GM18873 (cell line): ENCODE data around the gene PLK2.

Experiments used
- ATAC-seq: cut with Tn5 transposase; IDR thresholded peaks from one replicate; pipeline ENCODE4 v1.9.1; 2021; ENCODE audit warnings: mild to moderate bottlenecking, moderate library complexity, moderate number of reproducible peaks; ENCODE audit not compliant: unreplicated experiment, low FRiP score

The PLK2 gene

DNA sequence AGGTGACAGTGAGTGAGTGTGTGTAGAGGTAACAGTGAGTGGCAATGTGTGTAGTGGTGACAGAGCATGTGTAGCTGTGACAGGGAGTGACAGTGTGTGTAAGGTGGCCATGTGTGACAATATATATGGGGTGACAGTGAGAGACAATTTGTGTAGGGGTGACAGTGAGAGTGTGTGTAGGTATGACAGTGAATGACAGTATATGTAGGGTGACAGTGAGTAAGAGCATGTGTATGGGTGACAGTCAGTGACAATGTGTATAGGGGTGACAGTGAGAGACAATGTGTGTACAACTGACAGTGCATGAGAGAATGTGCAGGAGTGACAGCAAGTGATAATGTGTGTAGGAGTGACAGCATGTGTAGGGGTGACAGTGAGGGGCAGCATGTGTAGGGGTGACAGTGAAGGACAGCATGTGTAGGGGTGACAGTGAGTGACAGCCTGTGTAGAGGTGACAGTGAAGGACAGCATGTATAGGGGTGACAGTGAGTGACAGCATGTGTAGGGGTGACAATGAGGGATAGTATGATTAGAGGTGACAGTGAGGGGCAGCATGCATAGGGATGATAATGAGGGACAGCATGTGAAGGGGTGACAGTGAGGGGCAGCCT, 21.3 kb upstream of the PLK2 start:
- ATAC-seq = no peak

DNA sequence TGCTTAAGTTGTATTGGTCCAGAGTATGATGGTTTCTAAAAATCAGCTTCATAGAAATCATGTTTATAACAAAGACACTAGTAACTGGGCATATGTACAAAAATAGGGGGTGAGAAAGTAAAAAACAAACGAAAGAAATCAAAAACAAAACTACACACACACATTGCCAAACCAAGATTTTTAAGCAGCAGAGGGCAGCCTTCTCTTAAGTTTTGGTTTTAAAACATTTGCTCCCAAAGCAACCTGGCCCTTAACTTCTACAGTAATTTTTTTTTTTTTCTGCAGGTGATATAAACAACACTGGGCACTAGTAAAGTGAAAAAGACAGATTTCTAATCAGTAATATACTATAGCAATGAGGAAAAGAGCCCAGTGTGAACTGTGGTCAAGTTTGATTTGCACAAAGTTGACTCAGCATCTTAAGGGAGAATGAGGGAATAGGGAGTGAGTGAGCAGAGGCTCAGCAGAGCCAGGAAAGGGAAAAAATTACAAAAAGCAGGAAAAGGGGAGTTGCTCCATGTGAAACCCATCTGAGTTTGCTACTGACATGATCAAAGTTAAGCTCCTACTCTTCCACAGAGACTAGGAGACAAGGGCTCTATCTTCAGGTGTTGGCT, 18.0 kb upstream of the PLK2 start:
- ATAC-seq = no peak

DNA sequence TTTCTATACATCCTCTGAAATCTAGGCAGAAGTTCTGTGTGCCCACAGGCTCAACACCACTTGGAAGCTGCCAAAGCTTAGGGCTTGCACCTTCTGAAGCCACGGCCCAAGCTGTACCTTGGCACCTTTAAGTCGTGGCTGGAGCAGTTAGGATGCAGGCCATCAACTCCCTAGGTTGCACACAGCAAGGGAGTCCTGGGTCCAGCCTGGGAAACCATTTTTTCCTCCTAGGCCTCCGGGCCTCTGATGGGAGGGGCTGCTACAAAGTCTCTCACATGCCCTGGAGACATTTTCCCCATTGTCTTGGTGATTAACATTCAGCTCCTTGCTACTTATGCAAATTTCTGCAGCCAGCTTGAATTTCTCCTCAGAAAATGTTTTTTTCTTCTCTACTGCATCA, 15.5 kb upstream of the PLK2 start:
- ATAC-seq = no peak

DNA sequence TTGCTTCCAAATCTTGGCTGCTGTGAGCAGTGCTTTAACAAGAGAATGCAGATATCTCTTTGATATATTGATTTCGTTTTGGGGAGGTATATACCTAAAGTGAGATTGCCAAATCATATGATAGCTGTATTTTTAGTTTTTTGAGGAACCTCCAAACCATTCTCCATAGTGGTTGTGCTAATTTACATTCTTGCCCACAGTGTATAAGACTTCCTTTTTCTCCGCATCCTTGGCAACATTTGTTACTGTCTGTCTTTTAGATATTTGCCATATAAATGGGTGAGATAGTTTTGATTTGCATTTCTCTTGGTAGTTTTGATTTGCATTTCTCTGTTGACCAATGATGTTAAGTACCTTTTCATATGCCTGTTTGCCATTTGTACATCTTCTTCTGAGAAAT, 10.0 kb upstream of the PLK2 start:
- no peak for ATAC-seq

DNA sequence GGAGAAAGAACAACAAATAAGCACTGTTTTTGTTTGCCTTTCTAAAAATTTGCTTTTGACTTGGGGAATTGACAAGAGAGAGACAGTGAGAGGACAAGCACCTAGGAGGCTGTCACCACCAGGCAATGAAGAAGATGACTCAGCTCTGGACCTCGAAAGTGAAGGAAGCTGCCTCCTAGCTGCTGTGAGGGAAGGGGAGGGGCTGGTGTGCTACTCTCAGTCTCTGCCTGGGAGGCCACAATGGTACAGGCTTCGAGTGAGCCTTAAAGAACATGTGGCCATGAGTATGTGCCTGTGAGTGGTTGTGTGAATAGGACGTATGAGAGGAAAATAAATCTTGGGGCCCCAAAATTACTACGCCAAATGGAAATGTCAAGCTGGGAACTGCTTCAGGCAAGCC, 7.1 kb upstream of the PLK2 start:
- ATAC-seq = peak; percentile 94

DNA sequence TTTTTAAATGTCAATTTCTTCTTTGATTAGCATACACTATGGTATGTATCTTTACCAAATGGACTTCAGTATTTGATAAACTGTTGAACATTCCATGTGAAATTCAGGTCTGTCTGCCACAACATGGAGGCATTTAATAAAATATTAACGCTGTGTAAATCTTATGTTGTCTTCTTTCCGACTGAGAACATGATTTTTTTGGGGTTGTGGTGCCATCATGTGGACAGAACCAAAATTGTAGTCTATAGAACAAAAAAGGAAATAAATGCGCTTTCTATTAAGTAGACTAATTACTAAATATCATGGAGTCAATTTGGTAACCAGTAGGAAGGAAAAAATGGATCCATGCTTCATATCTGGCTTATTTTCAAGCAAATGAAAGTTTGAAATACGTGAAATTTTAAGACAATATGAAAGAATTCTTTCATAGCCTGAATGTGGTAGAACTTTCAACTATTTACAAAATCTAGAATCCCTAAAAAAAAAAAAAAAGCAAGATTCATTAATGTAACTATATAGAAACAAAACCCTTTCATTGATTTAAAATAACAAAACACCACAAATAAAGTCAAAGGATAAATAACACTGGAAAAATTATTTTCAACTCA, 2.8 kb upstream of the PLK2 start:
- no peak for ATAC-seq

DNA sequence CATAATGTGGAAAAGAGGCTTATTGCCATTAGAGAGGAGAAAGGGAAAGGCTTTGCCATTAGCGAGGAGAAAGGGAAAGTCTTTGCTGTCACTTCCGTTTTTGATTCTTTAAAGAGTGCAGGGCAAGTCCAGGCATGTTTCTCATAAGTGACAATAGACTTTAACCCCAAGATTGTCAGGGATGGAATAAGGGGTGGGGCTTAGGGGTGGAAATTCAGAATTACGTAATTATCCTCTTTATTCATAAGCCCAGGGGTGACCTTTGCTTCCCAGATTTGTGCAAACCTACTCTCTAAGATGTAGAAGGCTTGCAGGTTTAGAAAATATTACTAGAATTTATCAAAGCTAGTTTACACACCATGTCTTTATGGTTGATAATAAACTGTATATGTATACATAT, 2.3 kb upstream of the PLK2 start:
- no peak for ATAC-seq

DNA sequence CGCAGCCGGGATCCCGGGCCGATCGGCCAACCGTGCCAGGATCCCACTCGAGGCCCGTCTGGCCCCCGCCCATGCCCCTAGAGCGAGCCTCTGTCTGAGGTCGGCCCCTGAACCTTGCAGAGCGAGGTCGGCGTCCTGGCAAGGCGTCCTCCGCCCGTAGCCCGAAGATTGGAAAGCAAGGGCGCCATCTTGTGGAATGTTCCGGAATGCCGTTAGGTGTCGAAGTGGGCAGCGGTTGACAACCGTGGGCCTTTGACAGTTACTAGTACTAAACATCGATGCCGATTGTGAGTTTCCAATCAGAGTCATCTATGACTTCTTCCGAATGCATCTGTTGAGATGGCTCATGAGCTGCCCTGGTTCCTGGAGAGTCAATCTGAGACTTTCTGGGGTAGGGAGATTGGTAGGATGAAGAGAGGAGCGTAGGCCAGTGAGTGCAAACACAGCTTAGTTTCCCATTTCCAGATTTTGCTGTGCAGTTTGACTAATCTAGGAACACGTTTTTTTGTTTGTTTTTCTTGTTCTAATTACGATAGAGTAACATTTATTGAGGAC, 923 bp upstream of the PLK2 start:
- ATAC-seq = peak; percentile 74

DNA sequence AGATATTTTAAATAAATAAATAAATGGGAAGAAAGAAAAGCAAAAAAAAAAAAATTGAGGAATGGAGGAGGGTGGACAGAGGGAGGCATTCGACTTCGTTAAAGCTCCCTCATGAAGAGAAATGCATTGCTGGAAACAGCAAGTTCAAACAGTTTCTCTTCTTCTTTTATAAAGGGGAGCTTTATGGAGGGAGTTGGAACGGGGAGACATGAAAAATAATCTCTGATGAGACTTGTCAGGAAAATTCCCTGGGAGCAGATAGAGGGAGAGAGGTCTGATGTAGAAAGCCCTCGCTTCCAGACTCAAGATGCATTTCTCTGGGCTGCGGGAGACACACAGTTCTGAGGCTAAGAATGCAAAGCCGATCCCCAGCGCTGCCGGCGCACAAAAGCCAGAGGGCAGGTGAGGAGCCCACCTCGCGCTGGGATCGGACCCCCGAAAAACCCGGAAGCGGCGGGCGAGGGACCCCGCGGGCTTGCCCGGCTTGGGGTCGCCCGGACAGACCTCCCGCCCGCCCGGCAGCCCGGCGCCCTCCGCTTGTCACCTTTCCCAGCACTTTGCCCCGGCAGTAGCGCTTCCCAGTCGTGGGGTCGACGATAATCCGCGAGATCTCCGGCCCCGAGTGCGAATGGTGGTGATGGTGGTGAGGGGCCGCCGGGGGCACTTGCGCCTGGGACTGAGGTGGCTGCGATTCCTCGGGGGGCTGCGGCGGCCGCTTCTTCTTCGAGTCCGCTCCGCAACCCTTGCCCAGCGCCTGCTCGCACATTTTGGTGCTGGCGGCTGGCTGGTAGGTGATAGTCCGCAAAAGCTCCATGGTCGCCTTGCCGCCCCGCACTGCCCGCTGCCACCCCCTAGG, 512 bp downstream of the PLK2 start:
- no peak for ATAC-seq

DNA sequence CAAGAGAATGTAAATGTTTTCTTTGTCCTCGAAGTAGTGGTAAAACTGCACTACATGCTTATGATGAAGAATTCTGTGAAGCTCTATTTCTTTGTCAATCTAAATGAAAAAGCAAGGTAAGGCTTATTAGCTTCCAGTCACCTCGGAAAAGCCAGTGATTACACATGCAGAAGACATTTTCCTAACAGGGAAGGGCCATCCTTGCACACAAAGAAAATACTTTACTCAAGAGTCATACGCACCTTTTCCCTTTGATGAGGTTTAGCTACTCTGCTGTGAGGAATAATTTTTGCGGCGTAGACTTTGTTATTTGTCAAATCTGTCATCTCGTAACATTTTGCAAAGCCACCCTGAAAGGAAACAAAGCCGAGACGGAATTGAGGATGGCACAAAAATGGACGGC, 1.1 kb downstream of the PLK2 start:
- no peak for ATAC-seq

DNA sequence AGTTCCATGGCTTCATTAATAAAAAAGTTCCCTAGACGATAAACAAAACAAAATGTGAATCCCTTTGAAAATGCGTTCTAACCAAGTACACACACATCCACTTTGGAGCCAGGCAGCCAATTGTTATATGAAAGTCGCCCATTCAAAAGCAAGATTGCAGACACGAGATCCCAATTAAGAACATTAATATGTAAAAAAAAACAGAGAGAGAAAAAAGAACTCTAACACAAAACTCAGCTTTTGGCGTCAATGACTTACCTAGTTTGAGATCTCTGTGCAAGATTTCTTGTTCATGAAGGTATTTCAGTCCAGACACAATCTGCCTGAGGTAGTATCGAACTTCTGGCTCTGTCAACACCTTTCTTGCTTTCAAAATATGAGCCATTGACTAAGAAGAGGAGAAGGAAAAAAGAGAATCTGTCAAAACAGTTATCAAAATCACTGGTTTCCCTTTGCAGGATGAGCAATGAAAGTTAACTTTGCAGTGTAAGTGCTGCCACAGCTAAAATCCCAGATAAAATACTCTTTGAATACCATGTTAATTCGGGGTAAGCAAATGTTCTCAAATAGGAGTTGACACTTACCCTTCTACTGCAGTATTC, 1.6 kb downstream of the PLK2 start:
- ATAC-seq = no peak

DNA sequence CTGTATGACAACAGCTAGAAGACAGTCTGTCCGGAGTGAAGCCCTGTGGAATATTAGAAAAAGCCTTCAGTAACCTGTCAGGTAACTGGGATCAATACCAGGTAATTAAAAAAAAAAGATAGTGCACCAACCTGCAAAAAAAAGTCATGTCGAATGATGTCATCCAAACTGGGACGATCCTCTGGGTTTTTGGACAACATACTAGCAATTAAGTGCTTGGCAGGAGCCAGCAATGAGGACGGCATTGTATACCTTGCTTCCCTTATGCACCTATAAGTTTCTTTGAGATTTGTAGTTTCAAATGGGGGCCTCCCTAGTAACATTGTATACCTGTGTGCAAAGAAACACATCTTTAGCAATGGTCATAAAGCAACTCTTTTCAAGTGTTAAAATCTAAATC, 2.8 kb downstream of the PLK2 start:
- ATAC-seq = no peak

DNA sequence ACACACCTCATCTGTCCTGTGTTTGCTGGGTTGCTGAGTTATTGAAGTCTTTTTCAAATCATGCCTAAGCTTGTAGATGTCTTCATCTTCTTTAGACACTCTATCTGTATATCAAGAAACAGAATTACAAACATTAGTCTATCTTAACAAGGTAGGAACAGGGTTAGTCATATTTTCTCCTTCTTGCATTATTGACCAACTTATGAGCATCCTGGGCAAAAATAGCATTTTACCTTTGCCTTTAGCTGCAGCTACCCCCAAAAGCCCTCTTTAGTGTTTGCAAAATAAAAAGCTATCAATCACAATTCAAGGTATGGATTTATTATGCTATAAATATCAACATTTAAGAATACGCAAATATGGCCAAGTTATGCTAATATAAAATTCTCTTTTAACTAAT, 3.4 kb downstream of the PLK2 start:
- no peak for ATAC-seq

DNA sequence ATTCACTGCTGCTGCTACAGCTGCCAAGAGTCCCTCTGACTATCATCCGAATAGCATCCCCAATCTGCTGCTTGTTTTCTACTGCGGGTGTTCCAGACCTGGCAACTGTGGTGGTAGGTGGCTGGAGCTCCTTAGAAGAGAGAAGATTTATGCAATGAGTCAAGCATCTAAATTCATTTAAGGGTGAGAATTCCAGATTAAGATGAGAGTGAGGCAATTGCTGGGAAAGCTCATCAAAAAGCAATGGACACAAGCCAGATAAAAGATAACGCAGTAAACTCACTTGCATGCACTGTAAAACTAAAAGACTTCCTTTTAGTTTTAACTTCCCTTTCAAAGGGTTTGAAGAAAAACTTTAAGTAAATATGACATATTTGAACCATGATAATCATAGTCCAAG, 3.9 kb downstream of the PLK2 start:
- no peak for ATAC-seq

DNA sequence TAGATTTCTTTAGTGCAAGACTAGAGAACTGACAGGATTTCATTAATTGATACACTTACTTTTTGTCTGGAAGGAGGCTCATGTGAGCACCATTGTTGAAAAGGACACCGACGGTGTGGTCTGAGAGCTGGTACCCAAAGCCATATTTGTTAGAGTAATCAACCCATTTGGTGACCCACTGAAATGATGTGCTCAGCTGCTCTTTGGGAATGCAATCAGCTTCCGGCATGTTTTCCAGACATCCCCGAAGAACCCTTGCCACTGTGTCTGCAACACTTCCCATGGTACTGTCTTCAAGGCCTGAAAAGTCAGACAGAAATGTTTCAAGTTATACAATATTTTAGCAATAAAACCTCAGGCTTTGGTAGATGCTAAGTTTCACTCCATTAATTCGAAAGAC, 4.4 kb downstream of the PLK2 start:
- no peak for ATAC-seq

DNA sequence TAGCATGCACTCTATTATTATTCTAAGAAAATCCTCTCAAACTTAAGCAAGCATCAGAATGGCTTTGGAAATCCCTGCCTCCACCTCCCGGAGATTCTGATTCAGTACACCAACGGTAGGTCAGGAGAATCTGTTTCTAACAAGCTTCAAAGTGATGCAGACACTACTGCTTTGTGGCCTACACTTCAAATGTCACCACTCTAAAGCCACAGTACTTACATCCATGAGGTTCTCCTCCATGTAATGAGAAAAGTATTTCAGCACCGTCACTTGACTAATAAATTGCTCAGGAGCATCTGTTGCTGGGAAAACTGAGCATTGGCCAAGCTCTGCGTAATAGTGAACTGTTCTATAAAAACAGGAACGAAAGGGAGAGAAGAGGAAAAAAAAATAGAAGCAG, 4.8 kb downstream of the PLK2 start:
- ATAC-seq = no peak

DNA sequence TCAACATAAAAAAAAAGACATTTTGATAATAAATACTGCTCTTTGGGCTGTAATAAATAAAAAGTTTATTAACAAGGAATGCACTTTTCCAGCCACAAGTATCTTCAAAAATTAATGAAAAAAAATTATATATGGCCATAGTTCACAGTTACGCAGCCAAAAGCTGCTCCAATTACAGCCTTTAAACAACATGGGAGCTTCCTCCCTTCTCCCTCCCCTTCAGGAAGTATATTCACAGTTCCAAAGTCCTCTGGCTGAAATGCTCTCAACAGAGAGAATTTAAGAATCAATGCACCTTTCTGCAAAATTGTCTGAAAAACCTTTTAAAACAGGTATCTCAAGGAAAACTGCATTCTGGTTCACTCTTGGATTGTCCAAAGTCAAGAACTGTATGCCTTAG, 5.9 kb downstream of the PLK2 start:
- no peak for ATAC-seq

DNA sequence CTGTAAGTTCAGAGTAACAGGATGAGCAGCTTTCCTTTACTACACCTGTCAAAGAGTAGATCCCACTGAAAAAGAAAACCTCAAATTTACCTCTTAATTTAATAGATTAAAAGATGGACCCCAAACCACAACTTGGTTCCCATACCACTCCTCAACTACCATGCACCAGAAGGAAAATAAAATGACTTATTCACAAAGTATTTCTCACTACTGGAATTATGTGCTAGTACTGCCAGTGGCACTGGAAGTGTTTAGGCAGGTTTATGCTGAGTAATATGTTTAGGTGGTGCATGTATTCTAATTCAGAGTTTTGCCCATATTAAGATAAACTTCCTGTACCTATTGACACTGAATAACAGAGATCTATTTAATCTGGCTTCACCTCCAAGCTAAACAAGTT, 6.6 kb downstream of the PLK2 start:
- no peak for ATAC-seq

DNA sequence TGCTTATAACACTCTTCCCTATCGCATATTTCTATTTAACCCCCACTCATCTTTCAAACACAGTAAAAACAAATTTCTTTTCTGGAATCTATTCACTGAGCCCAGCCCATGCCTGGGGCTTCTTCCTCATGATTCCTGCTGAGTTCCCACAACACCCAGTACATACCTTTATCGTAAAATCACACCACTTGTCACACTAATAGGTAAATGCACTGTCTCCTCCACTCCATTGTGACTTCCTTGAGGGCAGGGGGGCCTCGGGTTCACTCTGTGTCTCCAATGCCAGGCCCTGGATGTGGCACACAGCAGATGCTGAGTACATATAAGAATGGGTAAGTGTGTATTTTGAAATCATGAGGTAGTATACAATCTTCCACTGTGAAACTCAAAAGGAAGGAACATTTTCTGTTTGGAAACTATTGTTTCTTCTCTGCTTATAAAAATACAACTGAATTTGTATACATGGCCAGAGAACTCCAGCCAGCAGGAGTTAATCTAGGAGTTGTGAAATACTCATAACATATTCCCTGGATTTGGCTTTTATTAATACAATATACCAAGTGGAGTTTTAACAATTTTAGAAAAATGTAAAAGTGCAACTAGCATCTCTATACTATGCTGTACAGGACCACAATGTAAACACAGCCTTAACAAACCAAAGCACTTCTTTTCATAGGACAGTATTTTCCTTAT, 7.2 kb downstream of the PLK2 start:
- no peak for ATAC-seq
